ENCODE results near the gene ARPC2. TPM values are rescaled to one million over a fixed set of nuclear protein-coding genes. Genes with fewer than 3 reads are reported as not detected.

Gene ARPC2
- polyA plus RNA-seq, 1 donor (not counting 4 experiments of a cell fraction or from before 2014, with no cell fraction given), result 1,121 TPM

DNA sequence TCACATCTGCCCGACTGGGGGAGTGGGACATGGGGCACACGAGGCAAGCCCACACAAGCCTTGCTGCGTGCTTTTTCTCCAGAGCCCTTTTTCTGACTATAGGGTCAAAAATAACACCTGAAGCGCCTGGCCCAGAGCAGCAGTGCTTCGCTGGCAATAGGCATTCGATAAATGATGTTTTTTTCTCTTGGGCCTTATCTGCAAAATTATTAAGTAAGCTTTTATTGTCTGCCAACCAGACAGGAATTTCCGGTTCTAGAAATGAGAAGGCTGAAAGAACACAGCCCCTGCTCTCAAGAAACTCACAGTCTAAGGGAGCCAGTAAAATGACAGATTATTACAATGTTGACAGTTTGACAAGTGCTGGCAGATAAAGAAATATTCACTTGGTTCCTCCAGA, 78.0 kb downstream of the ARPC2 start:
- Histone ChIP-seq H3K4me2 (ENCODE audit: control insufficient read depth, extremely low read depth, insufficient read depth, low read depth, low read length) (peak overlapping the region; percentile 86), H3K4me3 (ENCODE audit: control insufficient read depth in 2 of 3, extremely low read depth in 1 of 3, insufficient read depth in 2 of 3, low read depth in 1 of 3, low read length in 3 of 3) (peak overlapping the region in 1 of 3 experiments; percentile 45), H3K9me1 (ENCODE audit: control insufficient read depth, extremely low read depth, insufficient read depth, low read length) (no peaks in the 10 kb centered on the region), H2AFZ (ENCODE audit: control insufficient read depth, low read length) (peak overlapping the region; percentile 61), H4K20me1 (ENCODE audit: control insufficient read depth, extremely low read depth, insufficient read depth, low read length) (peaks cover 3% of the 10 kb centered on the region), H3K79me2 (ENCODE audit: control insufficient read depth, insufficient read depth, low read length) (peaks cover 23% of the 10 kb centered on the region), H3K27ac (ENCODE audit: control insufficient read depth, insufficient read depth, low read length) (peak overlapping the region; percentile 85), H3K9me3 (ENCODE audit: control insufficient read depth, low read depth, low read length) (no peaks in the 10 kb centered on the region), H3K9ac (ENCODE audit: control insufficient read depth, extremely low read depth, insufficient read depth, low read length) (peak overlapping the region; percentile 65), H3K4me1 (ENCODE audit: control insufficient read depth, extremely low read depth, insufficient read depth, low read length) (peaks cover 74% of the 10 kb centered on the region), H3K27me3 (ENCODE audit: control insufficient read depth, extremely low read depth, insufficient read depth, low read length) (no peaks in the 10 kb centered on the region), H3K36me3 (ENCODE audit: control insufficient read depth in 2 of 2, extremely low read depth in 1 of 2, insufficient read depth in 2 of 2, low read length in 2 of 2) (peaks cover 0 to 4% of the 10 kb centered on the region in 2 experiments)
- FAIRE-seq (no peak), DNase-seq (ENCODE audit: low read depth, low spot score) (no peak)
- dilution Hi-C loops (cut with MboI; ENCODE audit: extremely low pct_ligation_motif_present, low sequenced_read_pairs), result no loop called here
- TF ChIP-seq, protein P1, sequence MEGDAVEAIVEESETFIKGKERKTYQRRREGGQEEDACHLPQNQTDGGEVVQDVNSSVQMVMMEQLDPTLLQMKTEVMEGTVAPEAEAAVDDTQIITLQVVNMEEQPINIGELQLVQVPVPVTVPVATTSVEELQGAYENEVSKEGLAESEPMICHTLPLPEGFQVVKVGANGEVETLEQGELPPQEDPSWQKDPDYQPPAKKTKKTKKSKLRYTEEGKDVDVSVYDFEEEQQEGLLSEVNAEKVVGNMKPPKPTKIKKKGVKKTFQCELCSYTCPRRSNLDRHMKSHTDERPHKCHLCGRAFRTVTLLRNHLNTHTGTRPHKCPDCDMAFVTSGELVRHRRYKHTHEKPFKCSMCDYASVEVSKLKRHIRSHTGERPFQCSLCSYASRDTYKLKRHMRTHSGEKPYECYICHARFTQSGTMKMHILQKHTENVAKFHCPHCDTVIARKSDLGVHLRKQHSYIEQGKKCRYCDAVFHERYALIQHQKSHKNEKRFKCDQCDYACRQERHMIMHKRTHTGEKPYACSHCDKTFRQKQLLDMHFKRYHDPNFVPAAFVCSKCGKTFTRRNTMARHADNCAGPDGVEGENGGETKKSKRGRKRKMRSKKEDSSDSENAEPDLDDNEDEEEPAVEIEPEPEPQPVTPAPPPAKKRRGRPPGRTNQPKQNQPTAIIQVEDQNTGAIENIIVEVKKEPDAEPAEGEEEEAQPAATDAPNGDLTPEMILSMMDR (optimal IDR thresholded peaks at IDR 0.05 in 1 of 3, IDR thresholded peaks at IDR 0.05 in 1 of 3, conservative IDR thresholded peaks at IDR 0.05 in 1 of 3; ENCODE audit: extremely low read depth in 1 of 3, insufficient read depth in 2 of 3, low read length in 3 of 3), result no peak
- TF ChIP-seq EZH2 (IDR thresholded peaks at IDR 0.05; ENCODE audit: low read length), result no peak

DNA sequence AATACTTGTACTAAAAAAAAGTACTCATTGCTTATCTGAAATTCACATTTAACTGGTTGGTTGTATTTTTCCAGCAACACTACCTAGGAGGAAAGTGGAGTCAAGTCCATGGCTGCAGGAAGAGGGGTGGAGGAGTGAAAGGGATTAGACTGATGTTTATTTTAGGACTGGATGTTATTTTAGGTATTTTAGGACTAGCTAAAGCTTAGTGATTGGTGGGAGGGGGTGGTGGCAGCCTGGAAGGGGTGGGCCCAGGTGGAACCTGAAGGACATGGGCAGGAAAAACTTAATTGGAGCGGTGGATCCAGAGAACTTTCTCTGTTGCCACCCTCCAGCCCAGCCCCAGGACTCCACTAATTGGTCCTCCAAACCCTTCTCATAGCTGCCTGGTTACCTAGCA, 79.2 kb downstream of the ARPC2 start:
- dilution Hi-C loops (cut with MboI; ENCODE audit: extremely low pct_ligation_motif_present, low sequenced_read_pairs), result no loop called here
- Histone ChIP-seq H3K9ac (ENCODE audit: control insufficient read depth, extremely low read depth, insufficient read depth, low read length) (no peak overlapping the region), H3K9me3 (ENCODE audit: control insufficient read depth, low read depth, low read length) (no peaks in the 10 kb centered on the region), H3K79me2 (ENCODE audit: control insufficient read depth, insufficient read depth, low read length) (peaks cover 11% of the 10 kb centered on the region), H3K27ac (ENCODE audit: control insufficient read depth, insufficient read depth, low read length) (peak overlapping the region; percentile 85), H3K4me3 (ENCODE audit: control insufficient read depth in 2 of 3, extremely low read depth in 1 of 3, insufficient read depth in 2 of 3, low read depth in 1 of 3, low read length in 3 of 3) (no peak overlapping the region), H2AFZ (ENCODE audit: control insufficient read depth, low read length) (no peak overlapping the region), H3K9me1 (ENCODE audit: control insufficient read depth, extremely low read depth, insufficient read depth, low read length) (no peaks in the 10 kb centered on the region), H3K27me3 (ENCODE audit: control insufficient read depth, extremely low read depth, insufficient read depth, low read length) (no peaks in the 10 kb centered on the region), H3K4me2 (ENCODE audit: control insufficient read depth, extremely low read depth, insufficient read depth, low read depth, low read length) (no peak overlapping the region), H4K20me1 (ENCODE audit: control insufficient read depth, extremely low read depth, insufficient read depth, low read length) (no peaks in the 10 kb centered on the region), H3K36me3 (ENCODE audit: control insufficient read depth in 2 of 2, extremely low read depth in 1 of 2, insufficient read depth in 2 of 2, low read length in 2 of 2) (peaks cover 0 to under 1% of the 10 kb centered on the region in 2 experiments), H3K4me1 (ENCODE audit: control insufficient read depth, extremely low read depth, insufficient read depth, low read length) (peaks cover 68% of the 10 kb centered on the region)
- no peak for DNase-seq (ENCODE audit: low read depth, low spot score)
- FAIRE-seq, result no peak
- no peak for TF ChIP-seq EZH2 (IDR thresholded peaks at IDR 0.05; ENCODE audit: low read length)
- TF ChIP-seq, protein P1 (optimal IDR thresholded peaks at IDR 0.05 in 1 of 3, IDR thresholded peaks at IDR 0.05 in 1 of 3, conservative IDR thresholded peaks at IDR 0.05 in 1 of 3; ENCODE audit: extremely low read depth in 1 of 3, insufficient read depth in 2 of 3, low read length in 3 of 3), result no peak

Measured in keratinocyte (primary cell).